GM10266 (cell line): ENCODE results near the gene CLBA1.

ENCODE experiments used
- DNase-seq: peaks from one replicate; pipeline ENCODE4 v3.0.0; 2012; ENCODE audit errors: extremely low spot score
- CTCF ChIP-seq: IDR thresholded peaks from 2 replicates; pipeline ENCODE4 v1.5.1; 2012; ENCODE audit warnings: mild to moderate bottlenecking, low read depth; ENCODE audit not compliant: control insufficient read depth, insufficient read depth; ENCODE audit errors: missing control alignments

Gene CLBA1

DNA sequence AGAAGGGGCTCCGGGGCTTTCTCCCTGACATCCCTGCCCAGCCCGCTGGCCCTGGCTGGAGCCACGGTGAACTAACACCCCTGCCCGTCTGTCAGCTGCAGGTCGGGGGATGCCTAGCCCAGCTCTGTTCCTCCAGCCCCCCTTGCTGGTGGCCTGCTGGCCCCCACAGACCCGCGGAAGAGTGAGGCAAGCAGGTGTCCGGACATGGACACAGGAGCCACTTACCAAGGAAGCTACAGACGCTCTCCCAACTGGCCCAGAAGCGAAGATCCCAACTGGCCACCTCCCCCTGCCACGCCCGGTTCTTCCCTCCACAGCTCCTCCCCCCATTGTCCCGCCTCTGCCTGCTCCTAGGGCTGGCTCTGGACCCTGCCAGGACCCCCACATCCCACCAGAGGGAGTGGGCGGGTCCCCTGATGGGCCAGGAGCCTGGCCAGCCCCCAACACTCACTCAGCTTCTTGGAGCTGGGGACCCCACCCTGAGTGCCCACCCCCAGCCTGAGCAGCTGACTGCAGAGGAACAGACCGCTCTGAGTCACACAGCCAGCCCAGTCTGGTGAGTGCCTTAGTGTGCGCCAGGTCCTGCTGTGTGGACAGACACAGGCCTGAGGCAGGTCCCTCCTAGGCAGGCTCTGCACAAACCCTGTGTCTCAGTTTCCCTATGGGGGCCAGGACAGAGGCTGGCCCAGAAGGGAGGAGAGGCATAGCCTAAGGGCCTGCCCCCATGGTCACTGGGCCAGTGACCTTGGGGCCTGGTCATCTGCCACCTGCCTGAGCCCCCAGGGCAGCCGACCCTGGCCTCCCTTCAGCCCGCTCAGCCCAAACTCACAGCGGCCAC lies 15.1 kb upstream of the CLBA1 start:
- TF ChIP-seq CTCF: no peak
- DNase-seq: no peak

DNA sequence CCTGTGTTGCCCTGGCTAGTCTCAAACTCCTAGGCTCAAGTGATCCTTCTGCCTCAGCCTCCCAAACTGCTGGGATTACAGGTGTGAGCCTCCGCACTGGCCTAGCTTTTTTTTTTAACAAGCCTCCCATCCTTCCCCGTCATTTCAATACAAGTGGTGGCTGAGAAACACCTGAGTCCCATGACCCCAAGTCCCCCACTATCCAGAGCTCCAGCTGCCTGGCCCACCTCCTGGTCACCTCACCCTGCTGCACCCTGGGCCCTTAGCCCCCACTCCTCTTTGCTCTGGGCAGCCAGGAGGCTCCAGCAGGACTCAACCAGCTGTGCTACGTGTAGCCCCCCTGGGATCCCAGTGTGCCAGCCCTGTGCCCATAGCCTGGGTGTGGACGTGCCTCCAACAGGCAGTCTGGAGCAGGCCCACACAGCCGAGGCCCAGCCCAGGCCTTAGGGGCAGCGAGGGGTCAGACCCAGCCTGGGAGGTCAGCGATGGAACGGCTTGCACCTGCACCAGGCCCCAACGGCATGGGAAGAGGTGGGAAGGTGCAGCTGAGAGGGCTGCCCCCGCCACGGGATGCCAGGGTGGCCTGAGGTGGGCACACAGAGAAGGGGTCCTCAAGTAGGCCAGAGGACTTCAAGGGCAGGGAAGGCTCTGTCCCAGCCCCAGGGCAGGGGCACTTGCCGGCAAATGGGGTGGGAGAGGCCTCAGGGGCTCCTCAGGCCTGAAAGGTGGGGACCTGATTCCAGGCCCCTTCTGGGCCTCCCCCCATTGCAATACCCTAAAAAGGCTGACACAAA lies 13.9 kb upstream of the CLBA1 start:
- no peak for TF ChIP-seq CTCF
- no peak for DNase-seq

DNA sequence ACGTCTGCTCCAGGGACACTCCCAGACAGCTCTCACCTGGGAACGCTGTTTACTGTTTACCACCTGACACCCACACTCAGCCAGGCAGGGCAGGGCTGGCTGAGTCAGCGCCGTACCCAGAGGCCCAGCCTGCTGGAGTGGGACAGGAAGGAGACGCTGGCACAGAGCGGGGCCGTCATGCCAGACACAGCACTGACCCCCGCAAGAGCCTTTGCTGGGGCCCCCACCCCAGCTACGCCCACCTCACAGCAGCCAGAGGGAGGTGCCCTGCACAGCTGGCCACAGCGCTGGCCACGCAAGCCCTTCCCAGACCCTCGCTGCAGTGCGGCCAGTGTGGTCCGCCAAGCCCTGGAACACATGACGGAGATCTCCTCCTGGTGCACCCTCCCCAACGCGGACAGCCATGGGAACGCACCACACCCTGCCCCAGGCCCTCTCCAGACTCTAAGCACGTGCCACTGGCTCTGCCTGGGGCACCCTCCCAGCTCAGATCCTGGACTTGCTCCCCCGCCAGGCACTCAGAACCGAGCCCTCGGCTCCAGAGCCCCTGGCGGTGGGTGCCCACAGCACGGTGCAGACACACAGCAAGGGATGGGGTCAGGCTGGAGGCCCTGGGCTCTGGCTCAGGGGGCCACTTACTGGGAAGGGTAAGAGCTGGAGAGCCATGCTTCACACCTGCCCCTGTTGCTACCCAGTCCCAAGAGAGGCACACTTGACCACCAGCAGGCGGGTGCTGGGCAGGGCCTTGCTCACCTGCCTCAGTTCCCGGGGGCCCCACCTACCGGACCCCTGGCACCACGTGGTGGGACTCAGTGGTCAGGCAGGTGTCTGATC lies 13.1 kb upstream of the CLBA1 start:
- no peak for DNase-seq
- TF ChIP-seq CTCF: no peak

- no peak for DNase-seq
- no peak for TF ChIP-seq CTCF
Measured at GRCh38 chr14:104973135-104973384, 12.5 kb upstream of the CLBA1 start.

DNA sequence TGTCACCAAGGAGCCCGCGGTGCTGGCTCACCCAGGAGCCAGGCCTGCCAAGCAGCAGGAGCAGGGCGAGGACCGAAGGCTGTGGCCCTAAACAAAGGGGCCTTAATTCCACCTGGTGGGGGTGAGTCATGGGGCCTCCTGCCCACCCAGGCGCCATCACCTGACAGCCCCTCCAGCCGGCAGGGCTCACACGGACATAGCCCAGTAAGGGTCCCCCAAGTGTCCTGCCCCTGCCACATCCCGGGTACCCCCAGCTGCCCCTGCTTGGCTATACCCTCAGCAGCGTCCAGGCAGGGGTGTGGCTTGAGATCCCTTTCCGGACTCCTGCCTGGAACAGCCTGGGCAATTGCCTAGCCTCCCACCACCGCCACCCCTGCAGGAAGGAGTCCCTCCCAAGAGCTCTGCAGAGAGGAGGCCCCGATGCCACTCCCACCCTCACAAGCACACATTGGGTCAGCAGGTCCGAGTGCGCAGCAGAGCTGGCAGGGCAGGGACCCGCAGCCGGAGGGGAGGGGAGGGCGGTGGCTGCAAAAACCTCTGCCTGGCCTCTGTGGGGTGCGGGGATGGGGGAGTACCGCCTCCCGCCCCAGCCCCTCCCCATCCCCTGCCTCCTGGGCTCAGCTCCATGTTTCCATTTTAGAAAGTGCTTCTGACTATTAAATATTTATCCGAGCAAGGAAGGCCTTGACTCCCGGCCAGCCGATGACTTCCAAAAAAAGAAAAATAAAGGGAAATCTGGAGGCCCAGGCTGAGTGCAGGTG lies 12.0 kb upstream of the CLBA1 start:
- no peak for DNase-seq
- no peak for TF ChIP-seq CTCF

GRCh38 chr14:104974146-104974541 lies 11.4 kb upstream of the CLBA1 start:
- no peak for TF ChIP-seq CTCF
- no peak for DNase-seq
